Stimulated activated CD4-positive, alpha-beta T cell treated with anti-CD3 and anti-CD28 coated beads, Interleukin-1b, Interleukin-23, amount 100 ng/mL, for 48 hours (primary cell): ENCODE measurements around the gene NALCN.

Experiments used
- DNase-seq: peaks from one replicate; pipeline ENCODE4 v3.0.0-alpha.2; 2020

NALCN gene

GRCh38 chr13:101190337-101190736 is 226.0 kb downstream of the NALCN start:
- no peak for DNase-seq

- no peak for DNase-seq
Observed at GRCh38 chr13:101185606-101186005, 230.7 kb downstream of the NALCN start.

DNA sequence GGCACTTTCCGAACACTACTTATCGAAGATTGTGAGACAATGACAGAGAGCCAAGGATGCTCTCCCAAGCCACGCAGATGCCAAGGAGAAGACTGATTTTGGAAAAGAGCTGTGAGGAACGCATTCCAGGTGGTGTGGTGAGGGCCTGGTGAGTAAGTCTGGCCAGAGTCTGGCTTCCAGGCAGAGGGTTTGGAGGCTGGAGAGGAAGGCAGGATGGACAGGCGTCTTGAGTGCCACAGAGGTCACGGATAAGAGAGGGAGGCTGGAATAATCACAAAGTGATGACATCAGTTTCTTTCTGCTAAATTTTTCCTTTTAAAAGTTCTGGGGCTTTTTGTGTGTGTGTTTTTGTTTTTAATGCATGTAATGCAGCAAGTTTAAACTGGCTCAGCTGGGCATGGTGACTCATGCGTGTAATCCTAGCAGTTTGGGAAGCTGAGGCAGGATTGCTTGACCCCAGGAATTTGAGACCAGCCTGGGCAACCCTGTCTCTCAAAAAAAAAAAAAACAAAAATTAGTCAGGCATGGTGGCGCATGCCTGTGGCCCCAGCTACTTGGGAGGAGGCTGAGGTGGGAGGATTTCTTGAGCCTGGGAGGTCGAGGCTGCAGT is 235.1 kb downstream of the NALCN start:
- no peak for DNase-seq

DNA sequence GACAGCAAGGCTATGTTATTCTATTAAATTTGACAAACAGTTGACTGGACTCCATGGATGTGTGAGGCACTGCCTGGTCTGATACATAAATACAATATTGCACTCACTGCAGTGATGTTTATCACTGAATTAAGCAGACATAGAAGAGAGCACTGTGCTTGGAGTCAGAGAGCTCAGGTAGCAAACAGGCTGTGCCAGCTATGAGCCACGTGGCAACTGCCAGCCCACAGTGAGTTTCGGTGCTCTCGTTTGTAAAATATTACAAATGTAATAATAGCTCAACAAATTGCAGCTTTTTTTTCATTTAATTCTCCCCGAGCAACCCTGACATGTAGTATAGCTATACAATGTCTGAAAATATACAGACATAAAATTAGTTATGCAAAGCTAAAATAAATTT is 237.3 kb downstream of the NALCN start:
- DNase-seq = no peak

DNA sequence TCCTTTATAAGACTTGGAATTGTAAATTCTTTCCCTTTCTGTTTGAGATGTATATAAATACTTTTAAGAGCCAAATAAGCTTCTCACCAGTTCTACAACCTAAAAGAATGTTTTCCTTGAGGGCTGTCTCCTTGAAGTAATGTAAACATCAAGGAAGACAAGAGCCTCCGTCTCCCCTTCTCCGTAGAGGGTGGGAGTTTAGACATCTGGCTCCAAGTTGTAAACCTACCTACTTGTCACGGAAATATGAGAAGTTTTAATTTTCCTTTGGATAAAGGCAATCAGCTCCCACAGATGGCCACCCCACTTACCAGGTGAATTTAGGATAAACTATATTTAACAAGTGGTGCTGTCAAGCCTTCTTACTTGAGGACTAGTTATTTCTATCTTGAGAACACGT is 237.9 kb downstream of the NALCN start:
- DNase-seq = no peak

GRCh38 chr13:101170306-101170705 is 246.0 kb downstream of the NALCN start:
- no peak for DNase-seq

DNA sequence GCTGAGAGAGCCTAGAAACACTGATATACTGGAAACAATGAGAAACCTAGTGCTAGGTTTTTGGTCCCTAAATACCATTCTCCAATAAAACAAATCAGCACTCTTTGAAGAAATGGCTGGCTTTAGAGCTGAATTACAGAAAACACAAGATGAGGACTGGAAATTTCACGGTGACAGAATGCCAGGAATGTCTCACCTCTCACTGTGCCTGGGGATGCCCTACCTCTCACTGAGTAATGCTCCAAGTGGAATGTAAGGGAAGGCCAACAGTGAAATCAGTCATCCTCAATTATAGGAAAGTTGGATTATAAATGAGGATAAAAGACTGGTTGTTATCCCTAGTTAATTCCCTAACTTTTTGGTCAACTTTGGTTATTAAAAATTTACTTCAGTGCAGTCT is 259.0 kb downstream of the NALCN start:
- DNase-seq = no peak

GRCh38 chr13:101155920-101156319 is 260.4 kb downstream of the NALCN start:
- no peak for DNase-seq

DNA sequence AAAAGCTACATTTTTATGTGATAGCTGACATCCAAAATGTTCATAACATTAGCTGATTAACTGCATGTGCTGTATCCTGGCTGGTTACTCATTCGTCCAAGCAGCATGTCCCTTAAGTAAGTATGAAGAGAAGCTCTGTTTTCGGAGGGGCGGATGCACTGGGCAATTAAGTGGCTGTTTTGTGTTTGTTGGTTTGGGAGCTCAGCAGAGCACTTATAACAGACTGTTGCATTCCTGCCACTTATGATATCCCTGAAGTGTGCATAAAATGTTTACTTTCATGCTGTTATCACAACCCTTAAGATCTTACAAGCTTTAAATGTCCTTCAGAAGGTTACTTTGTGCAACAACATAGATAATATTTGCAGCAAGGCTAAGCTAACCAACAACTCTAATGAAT is 264.1 kb downstream of the NALCN start:
- no peak for DNase-seq

DNA sequence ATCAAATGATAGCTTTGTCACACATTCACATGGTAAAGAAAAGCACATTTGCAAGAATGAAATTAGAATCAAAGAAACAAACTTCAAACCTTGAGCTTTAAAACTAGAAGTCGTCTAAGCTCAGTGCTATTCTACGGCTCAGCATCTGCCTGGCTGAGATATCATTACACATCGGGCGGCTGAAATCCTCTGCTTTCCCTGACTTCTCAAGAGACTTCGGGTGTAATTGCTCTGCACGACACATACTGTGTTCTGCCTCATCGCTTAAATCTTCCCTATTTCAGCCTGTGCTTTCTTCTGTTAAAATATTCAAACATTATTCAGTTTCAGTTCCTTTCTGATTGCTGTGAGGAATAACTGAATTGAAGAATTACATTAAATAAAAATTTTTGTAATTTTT is 265.3 kb downstream of the NALCN start:
- DNase-seq = no peak

DNA sequence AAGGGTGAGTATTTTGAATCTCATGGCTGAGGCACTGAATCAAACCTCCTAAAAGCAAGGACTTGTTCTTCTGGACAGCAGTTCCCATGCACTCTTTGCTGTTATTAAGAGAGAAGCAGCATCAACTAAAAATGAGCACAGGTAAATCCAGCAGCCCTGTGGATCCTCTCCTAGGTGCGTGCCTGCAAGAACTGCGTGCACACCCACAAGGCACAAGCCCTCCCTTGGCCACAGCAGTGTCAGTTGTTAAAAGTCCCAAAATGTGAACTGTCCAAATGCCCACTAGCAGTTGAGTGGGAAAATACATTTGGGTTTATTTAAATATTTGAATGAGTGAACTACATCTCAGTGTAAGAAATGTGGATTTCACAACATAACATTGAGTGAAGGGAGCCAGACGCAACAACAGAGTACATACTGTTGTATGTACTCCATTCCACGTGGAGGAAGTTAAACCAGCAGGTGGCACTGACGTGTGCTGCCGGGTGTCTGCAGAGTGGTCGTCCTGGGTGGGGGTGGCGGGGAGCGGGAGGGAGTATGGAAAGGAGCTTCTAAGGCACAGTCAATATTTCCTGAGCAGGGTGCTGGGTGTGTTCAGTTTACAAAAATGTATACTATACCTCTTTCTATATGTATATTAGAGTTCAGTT is 266.4 kb downstream of the NALCN start:
- no peak for DNase-seq

DNA sequence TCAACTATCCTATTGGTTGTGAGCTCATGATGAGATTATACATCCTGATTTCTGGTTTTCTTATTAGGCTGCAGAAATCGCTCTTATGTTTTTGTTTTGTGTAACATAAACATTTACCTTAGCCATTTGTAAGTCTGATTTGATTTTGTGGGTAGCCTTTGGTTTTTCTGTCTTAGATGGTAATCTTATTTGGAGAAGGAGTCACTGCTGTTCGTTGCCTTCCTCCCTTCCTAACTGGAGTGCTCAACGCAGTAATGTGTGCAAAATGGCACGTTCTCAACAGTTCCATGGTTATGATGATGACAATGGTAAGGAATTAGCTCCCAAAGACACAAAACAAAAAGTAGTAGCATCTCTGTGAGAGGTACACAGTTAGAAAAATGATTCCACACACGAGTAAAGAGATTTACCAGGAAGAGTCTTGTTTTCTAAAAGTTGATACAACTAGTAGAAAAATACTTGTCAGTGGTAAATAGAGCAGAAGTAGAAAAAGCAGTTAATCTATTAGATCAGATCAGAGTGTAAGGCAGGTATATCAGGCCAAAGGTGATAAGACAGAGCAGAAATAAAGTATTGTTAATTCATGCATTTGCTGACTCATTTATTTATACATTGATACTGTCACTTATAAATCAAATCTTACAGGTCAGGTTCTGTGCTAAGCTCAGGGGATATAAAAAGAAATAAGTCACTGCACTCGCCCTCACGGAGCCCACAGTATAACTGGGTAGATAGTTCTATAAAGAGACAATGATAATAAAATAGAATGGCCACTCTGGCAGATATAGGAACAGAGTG is 270.0 kb downstream of the NALCN start:
- no peak for DNase-seq

DNA sequence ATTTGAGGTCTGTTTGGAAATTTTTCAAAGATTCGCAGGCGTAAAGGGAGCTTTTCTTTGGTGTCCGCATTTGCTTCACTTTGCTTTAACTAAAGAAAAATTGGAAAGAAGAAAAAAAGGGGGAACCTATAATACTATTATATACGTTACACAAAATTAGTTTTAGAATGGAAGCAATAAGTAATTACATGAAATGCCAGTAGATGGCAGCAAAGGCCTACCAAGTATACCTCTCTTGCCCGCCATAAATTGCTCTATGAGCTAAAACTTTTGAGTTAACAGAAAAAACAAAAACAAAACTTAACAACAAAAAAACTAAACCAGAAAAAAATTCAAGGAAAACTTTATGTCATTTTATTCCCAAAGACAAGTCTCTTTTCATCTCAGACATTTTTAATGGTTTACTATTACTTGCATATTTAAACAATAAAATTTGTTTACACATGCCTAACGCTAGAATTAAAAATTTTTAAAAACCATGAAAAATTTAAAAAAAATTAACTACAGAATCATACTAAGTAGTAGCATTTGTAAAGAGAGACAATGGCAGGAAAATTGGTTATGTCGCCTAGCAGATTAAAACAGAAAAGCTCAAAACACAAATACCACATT is 271.4 kb downstream of the NALCN start:
- no peak for DNase-seq

DNA sequence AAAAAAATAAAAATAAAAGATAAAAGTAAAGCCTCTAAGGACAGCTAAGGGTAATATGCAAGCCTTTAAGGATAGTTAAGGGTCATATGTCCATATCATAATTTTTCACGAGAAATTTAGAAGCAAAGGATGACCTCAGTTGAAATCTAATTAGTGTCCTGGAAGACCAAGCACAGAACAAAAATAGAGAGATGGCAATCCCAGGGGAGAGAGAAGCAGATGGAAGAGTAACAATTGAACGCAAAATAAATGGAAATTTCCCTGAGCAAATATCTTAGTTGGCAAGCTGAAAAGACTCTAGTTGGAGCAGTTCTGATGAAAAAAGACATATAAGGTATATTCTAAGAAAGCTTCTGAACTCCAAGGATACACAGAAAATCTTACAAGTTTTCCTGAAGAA is 275.4 kb downstream of the NALCN start:
- no peak for DNase-seq

- DNase-seq = no peak
Observed at GRCh38 chr13:101140087-101140770, 276.1 kb downstream of the NALCN start.

DNA sequence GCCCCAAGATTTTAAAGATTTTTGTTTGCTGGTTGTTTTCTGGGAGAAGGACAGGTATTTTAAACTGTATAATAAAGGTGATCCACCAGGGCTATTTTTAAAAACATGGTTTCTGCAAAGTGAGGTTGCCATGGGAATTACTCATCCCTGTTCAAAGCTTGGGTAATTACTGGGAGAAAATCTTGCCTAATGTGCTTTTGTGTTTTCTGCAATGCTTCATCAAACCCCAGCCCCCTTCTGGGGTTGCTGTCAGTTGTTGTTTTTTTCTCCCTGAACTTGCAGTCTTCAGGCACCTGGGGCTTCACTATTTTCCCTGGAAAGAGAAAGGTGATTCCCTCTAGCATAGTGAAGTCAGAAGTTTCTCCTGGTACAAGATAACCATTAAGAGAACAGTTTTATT is 277.2 kb downstream of the NALCN start:
- DNase-seq = no peak

GRCh38 chr13:101127741-101128353 is 288.5 kb downstream of the NALCN start:
- no peak for DNase-seq

DNA sequence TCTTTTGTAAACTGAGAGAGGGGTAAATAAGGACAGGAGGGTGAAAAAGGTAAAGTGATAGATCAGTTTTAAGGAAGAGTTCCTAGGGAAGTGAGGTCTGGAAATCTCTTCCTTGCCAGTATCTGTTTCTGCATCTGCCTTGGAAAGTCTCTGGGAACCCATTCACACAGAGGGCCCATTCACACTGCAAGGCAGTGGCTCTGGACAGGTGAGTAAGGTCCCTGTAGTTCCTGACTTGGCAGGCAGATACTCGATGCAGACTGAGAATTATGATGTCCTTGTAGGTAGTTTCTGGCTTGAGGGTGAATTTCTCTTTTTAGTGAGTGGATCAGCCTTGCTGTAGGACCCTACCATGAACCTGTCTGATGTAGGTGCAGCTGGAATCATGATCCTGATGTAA is 293.3 kb downstream of the NALCN start:
- DNase-seq = no peak

DNA sequence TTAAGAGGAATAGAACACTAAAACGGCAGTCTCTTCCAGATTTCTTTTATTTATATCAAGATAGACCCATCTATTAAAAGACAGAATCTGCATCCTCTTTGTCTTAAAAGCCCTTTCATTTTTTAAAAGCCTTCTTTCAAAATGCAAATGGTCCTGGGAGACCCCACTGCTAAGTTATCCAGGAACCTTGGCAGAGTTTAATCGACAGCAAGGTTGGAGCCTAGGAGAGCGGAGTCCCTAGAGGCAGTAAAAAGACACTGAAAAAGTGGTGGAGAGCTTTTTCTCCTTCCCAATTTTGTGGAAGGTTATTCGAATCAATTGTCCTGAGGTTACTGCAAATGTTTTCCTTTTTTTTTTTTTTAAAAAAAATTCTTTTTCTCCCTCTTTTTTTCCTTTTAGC is 294.7 kb downstream of the NALCN start:
- no peak for DNase-seq

- DNase-seq = no peak
Observed at GRCh38 chr13:101120007-101120406, 296.3 kb downstream of the NALCN start.

- no peak for DNase-seq
Observed at GRCh38 chr13:101116826-101117225, 299.5 kb downstream of the NALCN start.

DNA sequence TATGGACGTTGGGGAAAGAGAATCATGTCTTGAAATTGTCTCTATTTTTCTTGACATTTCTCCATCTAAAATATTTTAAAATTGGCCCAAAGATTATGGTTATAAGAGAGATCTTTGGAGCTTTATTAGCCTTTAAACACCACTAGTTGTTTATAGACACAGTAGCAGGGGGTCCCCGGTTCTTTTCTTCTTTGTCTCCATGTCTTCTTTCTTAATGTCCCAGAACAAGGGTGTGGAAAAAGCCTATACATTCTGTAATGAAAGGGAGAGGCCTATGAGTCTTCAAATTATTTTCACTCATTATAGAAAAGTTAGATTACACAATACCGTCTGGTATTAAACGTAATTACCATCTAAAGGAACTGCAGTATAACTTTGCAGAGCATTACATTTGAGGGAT is 300.0 kb downstream of the NALCN start:
- no peak for DNase-seq

- DNase-seq = no peak
Observed at GRCh38 chr13:101115762-101116171, 300.5 kb downstream of the NALCN start.
